Fibroblast of lung (primary cell): ENCODE data around the gene HIGD1A. TPM values are rescaled to one million over a fixed set of nuclear protein-coding genes. Genes with fewer than 3 reads are reported as not detected.
A peak's percentile ranks its signal among the peaks of the same experiment; 100 is the strongest.

Experiments used
- DNase-seq, 2 donors: peaks; one replicate each; pipeline versions ENCODE4 v3.0.0 to v3.0.0-alpha.2; 2010; ENCODE audit warnings: low read depth in 2 of 2
- H2AFZ ChIP-seq: 2 replicates; pipeline ENCODE4 v1.5.1; 2012; ENCODE audit warnings: low read length, control low read depth, inconsistent platforms
- H3K27ac ChIP-seq: 2 replicates; pipeline ENCODE4 v1.5.1; 2011; ENCODE audit warnings: low read length, control low read depth; ENCODE audit not compliant: insufficient read depth
- H3K27me3 ChIP-seq: 2 replicates; pipeline ENCODE4 v1.5.1; 2011; ENCODE audit warnings: mild to moderate bottlenecking, low read length; ENCODE audit not compliant: control insufficient read depth, insufficient read depth
- H3K36me3 ChIP-seq: 2 replicates; pipeline ENCODE4 v1.5.1; 2011; ENCODE audit warnings: low read length; ENCODE audit not compliant: control insufficient read depth, insufficient read depth
- H3K4me1 ChIP-seq: 2 replicates; pipeline ENCODE4 v1.5.1; 2011; ENCODE audit warnings: low read length; ENCODE audit not compliant: control insufficient read depth, insufficient read depth; ENCODE audit errors: extremely low read depth
- H3K4me2 ChIP-seq: 2 replicates; pipeline ENCODE4 v1.5.1; 2011; ENCODE audit warnings: low read length, control low read depth; ENCODE audit not compliant: insufficient read depth; ENCODE audit errors: extremely low read depth
- H3K4me3 ChIP-seq, 4 experiments: fragments of 200-600 bp in 1 of 4; sonication (generic) in 1 of 4; replicated peaks in 1 of 4; 2 replicates each; pipeline ENCODE4 v1.5.1; 2011 to 2016; ENCODE audit warnings: low read length in 4 of 4, low read depth in 3 of 4, mild to moderate bottlenecking in 3 of 4, control low read depth in 2 of 4, inconsistent platforms in 1 of 4, mixed read lengths in 1 of 4; ENCODE audit not compliant: insufficient read depth in 1 of 4; ENCODE audit errors: control extremely low read depth in 1 of 4
- H3K79me2 ChIP-seq: 2 replicates; pipeline ENCODE4 v1.5.1; 2012; ENCODE audit warnings: mild to moderate bottlenecking, low read length, inconsistent platforms; ENCODE audit not compliant: control insufficient read depth, insufficient read depth
- H3K9ac ChIP-seq: 2 replicates; pipeline ENCODE4 v1.5.1; 2011; ENCODE audit warnings: mild to moderate bottlenecking, low read length, control low read depth; ENCODE audit not compliant: insufficient read depth
- H3K9me3 ChIP-seq: 2 replicates; pipeline ENCODE4 v1.5.1; 2012; ENCODE audit warnings: low read depth, low read length; ENCODE audit not compliant: control insufficient read depth, insufficient read depth
- H4K20me1 ChIP-seq: 2 replicates; pipeline ENCODE4 v1.5.1; 2011; ENCODE audit warnings: low read length; ENCODE audit not compliant: control insufficient read depth, insufficient read depth; ENCODE audit errors: extremely low read depth
- CTCF ChIP-seq, 2 donors: IDR thresholded peaks in 1 of 2; conservative IDR thresholded peaks in 1 of 2; 1 replicate in 1 of 2; 2 replicates in 1 of 2; pipeline ENCODE4 v1.5.1; 2011 to 2012; ENCODE audit warnings: low read length in 2 of 2, control low read depth in 1 of 2, inconsistent platforms in 1 of 2, low read depth in 1 of 2, mild to moderate bottlenecking in 1 of 2
- EZH2 ChIP-seq: IDR thresholded peaks from 2 replicates; pipeline ENCODE4 v1.5.1; 2012; ENCODE audit warnings: low read length, control low read depth, mild to moderate bottlenecking; ENCODE audit errors: missing control alignments
- polyA plus RNA-seq, 2 donors: library from polyadenylated mRNA; depleted of rRNA in 1 of 2; stranded (reverse) in 1 of 2; unstranded in 1 of 2; fragments of >200 nt; gene quantifications; 2 replicates each; pipeline ENCODE4 v1.2.1, GENCODE V29; 2011 to 2012; ENCODE audit warnings: missing spikeins in 1 of 2
- total RNA-seq: library from RNA; depleted of rRNA; stranded (reverse); fragments of >200 nt; gene quantifications from 2 replicates; pipeline ENCODE4 v1.2.1, GENCODE V29; 2014

HIGD1A gene
- total and polyA plus RNA-seq, 2 donors (not counting 1 experiment from before 2014, with no cell fraction given): 121 to 245 TPM

GRCh38 chr3:42750834-42751233 lies 53.5 kb downstream of the HIGD1A start:
- Histone ChIP-seq H3K9ac (no peak overlapping the region), H4K20me1 (no peaks in the 10 kb centered on the region), H3K36me3 (no peaks in the 10 kb centered on the region), H3K79me2 (no peaks in the 10 kb centered on the region), H3K4me1 (peaks cover 4% of the 10 kb centered on the region), H3K27me3 (no peaks in the 10 kb centered on the region), H2AFZ (no peak overlapping the region), H3K4me3 (no peak overlapping the region), H3K27ac (no peak overlapping the region), H3K4me2 (no peak overlapping the region), H3K9me3 (no peaks in the 10 kb centered on the region)
- TF ChIP-seq CTCF (conservative IDR thresholded peaks at IDR 0.05 in 1 of 2, IDR thresholded peaks at IDR 0.05 in 1 of 2; ENCODE audit: low read depth in 1 of 2, low read length in 2 of 2) (no peak), EZH2 (no peak)
- DNase-seq: no peak

- Histone ChIP-seq H4K20me1 (no peaks in the 10 kb centered on the region), H2AFZ (no peak overlapping the region)
Observed at GRCh38 chr3:42749753-42750231, 54.5 kb downstream of the HIGD1A start.

GRCh38 chr3:42749025-42749752 lies 55.1 kb downstream of the HIGD1A start:
- no peaks in the 10 kb centered on the region for H3K36me3 ChIP-seq
- H3K9ac ChIP-seq: no peak overlapping the region
- H4K20me1 ChIP-seq: no peaks in the 10 kb centered on the region
- H3K9me3 ChIP-seq: no peaks in the 10 kb centered on the region
- no peaks in the 10 kb centered on the region for H3K79me2 ChIP-seq
- DNase-seq: no peak
- H3K4me3 ChIP-seq: no peak overlapping the region
- no peak overlapping the region for H2AFZ ChIP-seq
- H3K27ac ChIP-seq: no peak overlapping the region
- H3K27me3 ChIP-seq: no peaks in the 10 kb centered on the region
- H3K4me1 ChIP-seq: peaks cover 4% of the 10 kb centered on the region
- no peak overlapping the region for H3K4me2 ChIP-seq
- TF ChIP-seq EZH2: no peak
- TF ChIP-seq CTCF (conservative IDR thresholded peaks at IDR 0.05 in 1 of 2, IDR thresholded peaks at IDR 0.05 in 1 of 2; ENCODE audit: low read depth in 1 of 2, low read length in 2 of 2): no peak

More at GRCh38 chr3:42749753-42750231, 54.5 kb downstream of the HIGD1A start:
- Histone ChIP-seq H3K9ac (no peak overlapping the region), H3K27me3 (no peaks in the 10 kb centered on the region), H3K4me3 (no peak overlapping the region), H3K9me3 (no peaks in the 10 kb centered on the region), H3K27ac (no peak overlapping the region), H3K36me3 (no peaks in the 10 kb centered on the region), H3K4me2 (no peak overlapping the region), H3K4me1 (peaks cover 4% of the 10 kb centered on the region), H3K79me2 (no peaks in the 10 kb centered on the region)
- peak in 1 of 2 donors; percentile 30 for DNase-seq
- TF ChIP-seq CTCF (conservative IDR thresholded peaks at IDR 0.05 in 1 of 2, IDR thresholded peaks at IDR 0.05 in 1 of 2; ENCODE audit: low read depth in 1 of 2, low read length in 2 of 2) (peak; percentile 55 to 70), EZH2 (no peak)
